D341Med (cell line): ENCODE data around the gene BEX1.
"Not testable (repeated sequence)": the region's sequence is repeated elsewhere in the genome, so short reads cannot be mapped to it uniquely, and the experiment has no call there.

Experiments
- DNase-seq: peaks from one replicate; pipeline ENCODE4 v3.0.0; 2012; ENCODE audit warnings: low spot score

Gene BEX1

DNA sequence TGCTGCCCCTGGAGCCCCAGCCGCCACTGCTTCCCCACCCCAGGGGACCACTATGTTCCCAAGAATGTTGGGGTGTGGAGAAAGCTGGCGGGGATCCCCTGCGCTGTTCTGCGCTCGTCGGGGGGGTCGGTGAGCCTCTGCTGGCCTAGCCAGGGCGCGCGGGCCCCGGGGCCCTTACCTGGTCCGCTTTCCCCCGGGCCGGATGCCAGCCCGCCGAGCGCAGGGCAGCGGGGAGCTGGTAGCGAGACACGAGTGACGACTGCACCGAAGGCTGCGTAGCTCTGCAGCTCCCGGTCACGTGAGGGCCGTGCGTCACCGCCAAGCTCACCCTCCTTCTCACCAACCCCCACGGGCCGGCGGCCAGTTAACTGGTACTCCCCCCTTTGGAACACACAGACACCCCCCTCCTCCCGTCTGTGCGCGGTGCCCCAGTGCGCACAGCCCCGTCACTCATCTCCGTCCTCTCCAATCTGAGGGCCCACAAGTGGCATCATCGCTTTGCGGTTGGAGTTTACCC is at the start of gene BEX1:
Gene BEX1, minus strand, starts transcription at position 254 of the 517 bp plus-strand sequence. CDS start 897 bp downstream, outside the sequence.
- peak; percentile 87 for DNase-seq

DNA sequence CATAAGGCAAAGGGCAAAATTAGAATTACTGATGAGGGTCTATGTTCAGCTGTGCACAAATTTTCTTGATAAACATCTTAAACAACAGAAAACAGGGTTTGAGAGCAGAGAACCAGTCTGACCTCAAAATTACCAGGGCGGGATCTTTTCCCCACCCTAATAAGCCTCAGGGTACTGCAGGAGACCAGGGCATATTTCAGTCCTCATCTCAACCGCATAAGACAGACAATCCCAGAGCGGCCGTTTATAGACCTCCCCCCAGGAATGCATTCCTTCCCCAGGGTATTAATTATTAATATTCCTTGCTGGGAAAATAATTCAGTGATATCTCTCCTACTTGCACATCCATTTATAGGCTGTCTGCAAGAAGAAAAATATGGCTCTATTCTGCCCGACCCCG is 45.5 kb upstream of the BEX1 start:
- not testable (repeated sequence) for DNase-seq

DNA sequence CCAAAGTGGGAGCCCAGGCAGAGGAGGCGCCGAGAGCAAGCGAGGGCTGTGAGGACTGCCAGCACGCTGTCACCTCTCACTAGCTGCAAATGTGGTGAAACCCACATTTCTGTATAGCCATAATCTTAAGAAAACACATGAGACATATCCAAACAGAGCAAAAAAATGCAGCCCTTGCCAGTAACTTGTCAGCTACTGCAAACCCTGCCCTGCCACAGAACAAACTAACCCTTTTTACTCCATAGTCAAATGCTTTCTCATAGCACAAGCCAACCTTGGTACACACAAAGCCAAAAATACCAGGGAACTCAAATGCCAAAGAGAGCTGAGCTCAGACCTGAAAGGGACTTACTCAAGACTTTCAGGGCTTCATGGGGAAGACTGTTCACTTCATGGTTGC is 43.9 kb upstream of the BEX1 start:
- no peak for DNase-seq

DNA sequence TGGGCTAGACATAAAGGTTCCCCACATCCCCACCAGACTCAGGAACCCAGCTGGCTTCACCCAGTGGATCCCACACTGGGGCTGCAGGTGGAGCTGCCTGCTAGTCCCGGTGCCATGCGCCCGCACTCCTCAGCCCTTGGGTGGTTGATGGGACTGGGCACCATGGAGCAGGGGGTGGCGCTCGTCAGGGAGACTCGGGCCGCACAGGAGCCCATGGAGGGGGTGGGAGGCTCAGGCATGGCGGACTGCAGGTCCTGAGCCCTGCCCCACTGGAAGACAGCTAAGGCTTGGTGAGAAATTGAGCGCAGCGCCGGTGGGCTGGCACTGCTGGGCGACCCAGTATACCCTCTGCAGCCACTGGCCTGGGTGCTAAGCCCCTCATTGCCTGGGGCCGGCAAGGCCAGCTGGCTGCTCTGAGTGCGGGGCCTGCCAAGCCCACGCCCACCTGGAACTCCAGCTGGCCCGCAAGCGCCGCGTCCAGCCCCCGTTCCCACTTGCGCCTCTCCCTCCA is 43.3 kb upstream of the BEX1 start:
- not testable (repeated sequence) for DNase-seq

DNA sequence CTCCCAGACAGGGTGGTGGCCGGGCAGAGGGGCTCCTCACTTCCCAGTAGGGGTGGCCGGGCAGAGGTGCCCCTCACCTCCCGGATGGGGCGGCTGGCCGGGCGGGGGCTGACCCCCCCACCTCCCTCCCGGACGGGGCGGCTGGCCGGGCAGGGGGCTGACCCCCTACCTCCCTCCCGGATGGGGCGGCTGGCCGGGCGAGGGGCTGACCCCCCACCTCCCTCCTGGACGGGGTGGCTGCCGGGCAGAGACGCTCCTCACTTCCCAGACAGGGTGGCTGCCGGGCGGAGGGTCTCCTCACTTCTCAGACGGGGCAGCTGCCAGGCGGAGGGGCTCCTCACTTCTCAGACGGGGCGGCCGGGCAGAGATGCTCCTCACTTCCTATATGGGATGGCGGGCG is 40.4 kb upstream of the BEX1 start:
- DNase-seq: not testable (repeated sequence)

DNA sequence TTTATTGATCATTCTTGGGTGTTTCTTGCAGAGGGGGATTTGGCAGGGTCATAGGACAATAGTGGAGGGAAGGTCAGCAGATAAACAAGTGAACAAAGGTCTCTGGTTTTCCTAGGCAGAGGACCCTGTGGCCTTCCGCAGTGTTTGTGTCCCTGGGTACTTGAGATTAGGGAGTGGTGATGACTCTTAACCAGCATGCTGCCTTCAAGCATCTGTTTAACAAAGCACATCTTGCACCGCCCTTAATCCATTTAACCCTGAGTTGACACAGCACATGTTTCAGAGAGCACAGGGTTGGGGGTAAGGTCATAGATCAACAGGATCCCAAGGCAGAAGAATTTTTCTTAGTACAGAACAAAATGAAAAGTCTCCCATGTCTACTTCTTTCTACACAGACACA is 39.9 kb upstream of the BEX1 start:
- DNase-seq: not testable (repeated sequence)

DNA sequence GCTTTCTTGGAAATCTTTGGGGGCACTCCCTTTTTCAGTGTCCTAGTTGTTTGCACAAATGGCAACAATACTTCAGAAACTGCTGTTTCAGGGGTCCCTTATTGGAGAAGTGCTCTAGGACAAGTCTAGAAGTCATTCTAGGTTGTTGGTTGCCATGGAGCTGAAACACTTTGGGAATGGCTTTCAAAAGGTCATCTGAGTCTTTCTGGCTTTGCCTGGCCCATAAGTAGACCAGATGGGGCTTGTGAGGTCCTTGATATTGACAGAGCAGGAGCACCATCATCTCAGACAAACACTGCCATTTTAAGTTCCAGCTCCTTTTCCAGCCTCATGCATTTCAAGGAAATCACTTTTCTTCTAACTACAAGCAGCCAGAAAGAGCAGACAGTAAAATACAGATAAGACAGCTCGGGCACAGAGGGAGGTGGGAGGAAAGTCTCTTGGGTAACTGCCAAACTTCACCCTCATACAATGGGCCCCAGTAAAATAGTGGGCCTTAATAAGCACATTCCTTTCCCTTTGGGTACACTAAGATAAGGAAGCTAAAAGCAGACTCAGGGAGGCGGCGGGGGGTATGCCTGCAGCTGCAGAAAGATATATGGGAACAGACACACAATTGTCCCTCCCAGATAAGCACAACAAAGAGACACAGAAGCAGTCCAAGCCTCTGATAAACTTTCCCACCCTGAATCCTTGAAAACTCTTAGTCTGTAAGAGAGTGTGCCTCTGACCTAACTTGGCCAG is 37.5 kb upstream of the BEX1 start:
- DNase-seq: no peak

DNA sequence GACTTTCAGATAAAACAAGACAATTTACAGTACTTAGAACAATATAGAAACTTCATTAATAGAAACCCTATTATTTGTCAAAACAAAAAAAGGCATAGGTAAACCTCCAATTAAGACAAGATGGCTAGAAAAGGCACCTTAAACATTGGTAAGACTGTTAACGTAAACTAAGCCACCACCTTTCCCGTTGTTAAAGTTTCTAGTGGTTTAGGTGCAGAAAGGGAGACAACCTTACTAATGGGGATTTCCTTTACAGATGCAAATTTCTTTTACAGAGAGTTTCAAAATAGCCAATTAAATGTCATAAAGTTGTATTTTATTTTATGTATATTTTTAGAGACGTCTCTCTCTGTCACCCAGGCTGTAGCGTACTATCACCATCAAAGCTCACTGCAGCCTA is 36.5 kb upstream of the BEX1 start:
- no peak for DNase-seq

DNA sequence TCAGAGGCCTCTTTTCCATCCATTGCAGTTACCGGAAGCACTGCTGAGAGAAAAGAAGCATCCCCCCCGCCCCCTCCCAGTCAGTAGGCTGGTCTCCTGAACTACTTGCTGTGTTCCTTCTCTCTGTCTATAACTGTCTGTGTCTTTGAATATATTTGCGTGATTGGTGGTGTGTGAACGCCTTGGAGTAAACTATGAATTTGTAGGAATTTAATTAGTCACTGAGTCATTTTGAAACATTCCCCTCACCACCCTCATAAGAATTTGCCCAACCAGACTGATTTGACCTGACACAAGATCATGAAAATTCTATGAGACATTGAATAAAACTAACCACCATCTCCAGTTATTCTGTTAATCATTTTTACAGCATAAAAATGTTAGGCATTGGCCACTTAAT is 35.7 kb upstream of the BEX1 start:
- DNase-seq: no peak

DNA sequence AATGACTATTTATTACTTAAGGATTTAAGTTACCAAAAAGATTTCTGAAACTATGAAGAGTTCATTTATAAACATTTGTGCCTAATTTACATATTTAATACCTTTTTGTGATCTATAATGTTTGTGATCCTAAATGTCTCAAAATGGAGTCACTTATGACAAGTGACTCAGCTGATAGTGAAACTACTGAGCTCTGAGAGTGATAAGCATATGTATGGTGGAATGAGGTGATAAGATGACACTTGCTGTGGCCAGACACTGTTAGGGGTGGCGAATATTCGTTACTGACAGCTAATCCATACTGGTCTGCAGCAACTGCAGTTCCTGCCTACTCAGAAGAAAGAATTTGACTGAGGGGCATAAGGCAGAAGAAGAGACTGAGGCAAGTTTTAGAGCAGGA is 34.5 kb upstream of the BEX1 start:
- no peak for DNase-seq

DNA sequence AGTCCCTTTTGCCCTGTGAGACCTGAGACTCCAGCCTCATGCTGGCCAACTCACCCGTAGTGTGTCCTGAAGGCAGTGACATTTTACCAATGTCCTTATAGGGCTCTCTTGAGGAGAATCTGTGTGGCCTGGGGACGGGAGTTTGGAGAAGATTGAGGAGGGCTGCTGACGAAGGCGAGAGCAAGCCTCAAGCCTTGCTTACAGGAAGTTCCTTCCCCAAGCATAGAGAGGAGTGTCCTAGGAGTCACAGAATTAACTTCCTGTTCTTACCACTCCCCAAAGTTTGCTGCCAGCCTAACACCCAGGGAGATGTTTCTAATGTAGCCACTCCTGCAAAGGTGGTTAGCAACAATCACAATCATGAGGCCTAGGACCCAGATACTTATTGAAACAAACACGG is 29.0 kb upstream of the BEX1 start, which contains the start of gene NXF3:
Gene NXF3, minus strand, starts transcription at position 202 of the 400 bp plus-strand sequence. Its CDS starts 120 bp downstream, at position 82.
- no peak for DNase-seq

DNA sequence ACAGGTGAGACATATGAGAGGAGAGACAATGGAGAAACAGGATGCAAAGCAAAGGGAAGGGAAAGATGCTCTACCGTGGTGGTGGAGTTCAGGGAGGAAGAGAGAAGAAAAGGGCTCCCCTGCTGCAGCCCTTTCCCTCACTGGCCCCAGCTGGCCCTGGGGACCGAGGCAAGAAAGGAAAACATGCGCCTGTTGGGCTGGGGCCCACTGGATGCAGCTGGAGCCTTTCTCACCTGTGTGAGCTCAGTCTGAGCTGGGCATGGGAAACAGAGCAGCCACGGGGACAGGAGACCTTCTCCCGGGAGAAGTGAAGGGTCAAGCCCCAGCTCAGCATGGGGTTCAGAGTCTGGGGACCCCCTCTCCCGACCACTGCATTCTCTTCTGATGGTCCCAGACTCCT is 17.1 kb upstream of the BEX1 start:
- DNase-seq: no peak

DNA sequence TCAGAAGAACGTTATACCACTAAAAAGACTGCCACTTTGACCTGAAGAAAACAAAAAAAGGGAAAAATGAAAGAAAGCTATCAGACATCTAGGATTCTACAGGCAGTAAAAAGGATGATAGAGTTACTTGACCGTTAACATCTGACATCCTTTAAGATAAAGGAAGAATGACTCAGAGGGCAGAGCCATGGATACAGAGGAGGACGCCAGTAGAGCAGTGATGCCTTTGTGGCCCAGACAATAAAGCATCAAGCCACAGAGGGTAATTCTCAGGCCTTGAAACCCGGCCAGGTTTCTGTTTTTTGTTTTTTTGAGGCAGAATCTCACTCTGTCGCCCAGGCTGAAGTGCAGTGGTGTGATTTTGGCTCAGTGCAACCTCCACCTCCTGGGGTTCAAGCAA is 9.5 kb upstream of the BEX1 start:
- DNase-seq: no peak

DNA sequence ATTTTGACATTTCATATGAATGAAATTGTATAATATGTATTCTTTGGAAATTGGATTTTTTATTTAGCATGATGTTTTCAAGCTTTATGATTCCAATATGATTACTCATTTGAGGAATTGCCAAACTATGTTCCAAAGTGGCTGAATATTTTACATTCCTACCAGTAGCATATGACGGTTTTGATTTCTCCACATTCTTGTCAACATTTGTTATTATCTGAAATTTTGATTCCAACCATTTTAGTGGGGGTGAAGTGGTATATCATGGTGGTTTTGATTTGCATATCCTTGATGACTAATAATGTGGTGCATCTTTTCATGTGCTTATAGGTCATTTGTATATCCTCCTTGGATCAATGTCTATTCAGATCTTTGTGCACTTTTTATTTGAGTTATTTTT is 2.6 kb upstream of the BEX1 start:
- no peak for DNase-seq

DNA sequence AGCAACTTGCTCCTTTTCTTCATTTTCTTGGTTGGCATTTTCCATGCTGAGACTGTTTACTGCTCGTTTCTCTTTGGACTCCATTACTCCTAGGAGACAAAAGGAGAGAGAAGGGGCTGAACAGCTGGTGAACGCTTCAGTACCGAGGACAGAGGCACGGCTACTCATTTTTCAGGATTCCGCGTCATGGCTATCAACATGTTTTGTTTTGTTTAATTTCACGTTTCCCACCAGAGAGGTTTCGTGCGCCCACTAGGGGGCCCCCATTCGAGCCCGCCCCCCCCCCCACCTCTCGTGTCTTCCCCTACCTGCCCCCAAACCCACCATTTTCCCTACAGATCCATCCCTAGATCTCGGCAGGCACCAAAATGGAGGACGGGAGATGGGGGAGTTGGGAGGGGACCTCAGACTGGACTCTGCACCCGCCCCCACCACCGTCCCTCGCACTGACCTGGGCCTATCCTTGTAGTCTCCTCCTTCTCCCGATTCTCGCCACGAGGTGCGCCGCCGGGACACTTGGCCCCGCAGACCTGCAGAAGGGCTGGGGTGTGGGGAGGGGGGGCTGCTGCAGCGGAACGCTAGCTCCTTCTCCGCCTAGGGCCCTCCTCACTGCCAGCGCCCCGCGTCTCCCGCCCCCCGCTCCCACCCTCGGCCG is 653 bp downstream of the BEX1 start:
- peak; percentile 61 for DNase-seq

DNA sequence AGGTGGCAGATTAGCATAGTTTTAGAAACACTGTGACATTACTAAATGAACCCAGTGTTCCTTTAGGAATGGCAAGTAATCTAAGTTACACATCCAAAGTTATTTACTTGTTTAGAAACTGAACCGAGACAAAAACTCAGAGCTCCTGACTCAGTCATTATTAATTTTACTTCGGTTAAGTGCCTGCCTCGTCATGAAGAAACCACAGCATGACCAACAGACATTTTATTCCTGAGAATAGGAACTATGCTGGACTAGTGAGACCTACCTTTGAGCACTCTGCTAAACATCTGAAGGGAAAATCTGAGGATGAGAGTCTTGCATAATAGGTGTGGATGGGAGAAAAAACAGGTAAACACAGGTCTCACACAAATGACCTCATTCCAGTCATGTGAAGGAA is 2.5 kb downstream of the BEX1 start:
- no peak for DNase-seq

DNA sequence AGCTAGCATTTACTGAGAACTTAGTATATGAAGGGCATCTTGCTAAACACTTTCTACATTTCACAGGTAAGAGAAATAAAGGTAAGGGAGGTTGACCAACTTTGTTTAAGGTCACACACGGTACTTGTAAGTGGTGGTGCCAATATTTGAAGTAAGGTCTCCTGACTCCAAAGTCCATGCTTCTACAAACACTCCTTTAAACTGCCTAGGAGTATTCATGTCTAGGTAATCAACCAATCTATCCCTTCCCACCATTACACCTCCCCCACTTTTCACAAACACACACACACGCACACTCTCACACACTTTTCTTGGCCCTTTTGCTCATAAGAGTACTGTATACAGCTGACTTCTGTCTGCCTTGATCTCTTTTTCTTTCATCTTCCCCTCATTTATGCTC is 7.1 kb downstream of the BEX1 start:
- DNase-seq: no peak

DNA sequence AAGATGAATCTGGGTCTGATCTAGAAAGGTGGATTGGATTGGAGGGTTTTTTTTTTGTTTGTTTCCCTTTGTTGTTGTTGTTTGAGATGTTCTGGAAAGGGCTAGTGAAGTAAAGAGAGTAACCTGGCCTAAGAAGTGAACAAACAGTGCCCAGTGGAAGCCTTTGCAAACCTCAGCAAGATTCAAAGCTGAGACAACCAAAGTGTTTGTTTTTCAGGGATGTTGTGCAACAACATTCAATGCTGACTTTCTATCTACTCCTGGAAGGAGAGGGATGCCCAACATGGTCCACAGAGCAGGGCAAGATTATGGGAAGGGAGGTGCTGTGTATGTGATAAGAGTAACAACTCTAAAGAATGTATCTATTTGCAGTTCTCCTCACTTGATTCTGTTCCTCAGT is 11.3 kb downstream of the BEX1 start:
- no peak for DNase-seq

DNA sequence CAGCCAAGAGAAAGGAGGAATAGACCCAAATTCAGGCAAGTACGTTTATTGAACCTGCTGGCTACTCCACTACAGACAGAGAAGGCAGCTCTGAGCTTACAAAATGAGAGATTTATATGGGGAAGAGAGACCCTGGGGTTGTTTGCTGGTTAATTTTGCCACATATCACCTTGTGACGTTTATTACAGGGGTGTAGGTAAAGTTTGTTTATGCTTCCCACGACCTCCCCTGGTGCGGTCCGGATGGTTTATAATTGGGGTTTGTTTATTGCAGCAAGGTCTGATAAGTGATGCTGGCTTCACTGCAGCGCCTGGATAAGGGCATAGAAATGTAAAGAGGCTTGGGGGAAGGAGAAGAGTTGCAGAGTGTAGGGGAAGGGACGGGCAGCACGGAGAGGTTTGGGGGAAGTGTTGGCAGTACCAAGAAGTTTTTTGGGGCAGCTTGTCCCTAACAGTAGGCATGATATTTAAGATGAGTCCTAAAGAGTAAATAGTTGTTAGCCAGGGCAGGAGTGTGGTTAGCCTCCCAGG is 12.6 kb downstream of the BEX1 start:
- no peak for DNase-seq

DNA sequence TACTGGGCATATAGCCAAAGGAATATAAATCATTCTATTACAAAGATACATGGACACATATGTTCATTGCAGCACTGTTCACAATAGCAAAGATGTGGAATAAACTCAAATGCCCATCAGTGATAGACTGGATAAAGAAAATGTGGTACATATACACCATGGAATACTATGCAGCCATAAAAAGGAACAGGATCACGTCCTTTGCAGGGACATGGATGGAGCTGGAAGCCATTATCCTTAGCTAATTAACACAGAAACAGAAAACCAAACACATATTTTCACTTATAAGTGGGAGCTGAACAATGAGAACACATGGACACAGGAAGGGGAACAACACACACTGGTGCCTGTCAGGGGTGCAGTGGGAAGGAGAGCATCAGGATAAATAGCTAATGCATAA is 30.6 kb downstream of the BEX1 start:
- not testable (repeated sequence) for DNase-seq

DNA sequence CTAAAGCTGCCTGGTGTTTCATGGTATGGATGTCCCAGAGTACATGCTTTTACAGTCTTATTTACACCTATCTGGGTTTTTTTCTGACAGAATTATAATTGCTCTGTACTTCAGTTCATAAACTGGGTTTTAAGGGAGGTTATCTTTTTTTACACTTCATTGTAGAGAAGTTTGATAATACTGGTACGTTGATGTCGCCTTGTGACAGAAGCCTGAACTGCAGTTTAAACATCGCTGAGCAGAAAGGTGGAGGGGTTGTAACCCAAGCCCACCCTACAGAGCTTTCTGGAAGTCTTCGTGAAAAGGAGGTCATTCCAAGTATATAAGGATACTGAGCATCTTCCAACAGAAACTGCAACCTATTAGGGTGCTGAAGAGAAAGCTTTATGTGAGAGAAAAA is 46.4 kb downstream of the BEX1 start:
- DNase-seq: no peak

DNA sequence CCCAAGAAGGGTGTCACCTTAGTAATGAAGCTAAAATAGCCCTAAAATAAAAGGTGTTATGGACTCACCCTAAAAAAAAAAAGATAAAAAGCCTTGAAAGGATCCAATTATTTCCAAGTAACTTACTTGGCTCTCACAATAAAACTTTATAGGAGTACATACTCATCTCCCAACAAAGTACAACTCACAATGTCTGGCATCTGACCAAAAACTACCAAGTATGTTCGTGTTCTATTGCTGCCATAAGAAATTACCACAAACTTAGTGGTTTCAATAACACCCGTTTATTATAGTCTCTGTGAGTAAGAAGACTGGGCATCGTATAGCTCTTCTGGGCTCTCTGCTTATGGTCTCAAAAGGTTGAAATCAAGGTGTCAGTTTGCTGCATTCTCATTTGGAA is 51.0 kb downstream of the BEX1 start:
- DNase-seq: no peak
